Mononuclear cell (primary cell): ENCODE data around the gene FSTL3. TPM values are rescaled to one million over a fixed set of nuclear protein-coding genes. Genes with fewer than 3 reads are reported as not detected.

Source experiments
- H3K27me3 ChIP-seq: 2 replicates; pipeline ENCODE4 v1.6.0; 2011; ENCODE audit warnings: low read length, control low read depth; ENCODE audit not compliant: insufficient read depth
- H3K4me1 ChIP-seq: 2 replicates; pipeline ENCODE4 v1.5.1; 2011; ENCODE audit warnings: mild to moderate bottlenecking, low read length, control low read depth; ENCODE audit not compliant: insufficient read depth
- H3K4me3 ChIP-seq: 2 replicates; pipeline ENCODE4 v1.5.1; 2011; ENCODE audit warnings: mild to moderate bottlenecking, low read length, moderate library complexity
- H3K9me3 ChIP-seq: 2 replicates; pipeline ENCODE4 v1.5.1; 2011; ENCODE audit warnings: low read depth, mild to moderate bottlenecking, control low read depth, low read length
- total RNA-seq: library from RNA; depleted of rRNA; stranded (reverse); fragments of >200 nt; gene quantifications from one replicate; pipeline ENCODE4 v1.2.3, GENCODE V29; 2012

FSTL3 gene
- total RNA-seq, 1 donor, result 0.73 TPM

GRCh38 chr19:641702-642101 is 34.5 kb upstream of the FSTL3 start:
- peaks cover 12% of the 10 kb centered on the region for H3K4me1 ChIP-seq
- no peak overlapping the region for H3K4me3 ChIP-seq
- no peaks in the 10 kb centered on the region for H3K27me3 ChIP-seq
- H3K9me3 ChIP-seq, result no peaks in the 10 kb centered on the region

- Histone ChIP-seq H3K9me3 (no peaks in the 10 kb centered on the region), H3K27me3 (no peaks in the 10 kb centered on the region), H3K4me3 (no peak overlapping the region), H3K4me1 (peaks cover 12% of the 10 kb centered on the region)
Observed at GRCh38 chr19:642767-643727, 33.1 kb upstream of the FSTL3 start.

GRCh38 chr19:643736-644135 is 32.5 kb upstream of the FSTL3 start:
- H3K4me3 ChIP-seq, result no peak overlapping the region
- H3K4me1 ChIP-seq, result peaks cover 7% of the 10 kb centered on the region
- no peaks in the 10 kb centered on the region for H3K9me3 ChIP-seq
- H3K27me3 ChIP-seq, result no peaks in the 10 kb centered on the region

- Histone ChIP-seq H3K9me3 (no peaks in the 10 kb centered on the region), H3K27me3 (no peaks in the 10 kb centered on the region), H3K4me3 (no peak overlapping the region), H3K4me1 (peaks cover 1% of the 10 kb centered on the region)
Observed at GRCh38 chr19:644363-644762, 31.8 kb upstream of the FSTL3 start.

- no peaks in the 10 kb centered on the region for H3K4me1 ChIP-seq
Observed at GRCh38 chr19:644789-645188, 31.4 kb upstream of the FSTL3 start.

GRCh38 chr19:645912-646778 is 30.0 kb upstream of the FSTL3 start:
- Histone ChIP-seq H3K27me3 (no peaks in the 10 kb centered on the region), H3K4me3 (no peak overlapping the region), H3K4me1 (no peaks in the 10 kb centered on the region), H3K9me3 (no peaks in the 10 kb centered on the region)

More at GRCh38 chr19:644789-645188, 31.4 kb upstream of the FSTL3 start:
- H3K4me3 ChIP-seq, result no peak overlapping the region
- no peaks in the 10 kb centered on the region for H3K9me3 ChIP-seq
- no peaks in the 10 kb centered on the region for H3K27me3 ChIP-seq

- Histone ChIP-seq H3K9me3 (no peaks in the 10 kb centered on the region), H3K4me1 (no peaks in the 10 kb centered on the region), H3K4me3 (no peak overlapping the region), H3K27me3 (no peaks in the 10 kb centered on the region)
Observed at GRCh38 chr19:646779-647565, 29.2 kb upstream of the FSTL3 start.

GRCh38 chr19:647566-648284 is 28.5 kb upstream of the FSTL3 start:
- Histone ChIP-seq H3K4me3 (no peak overlapping the region), H3K9me3 (no peaks in the 10 kb centered on the region), H3K27me3 (no peaks in the 10 kb centered on the region), H3K4me1 (no peaks in the 10 kb centered on the region)

- no peaks in the 10 kb centered on the region for H3K4me1 ChIP-seq
- no peaks in the 10 kb centered on the region for H3K27me3 ChIP-seq
- no peak overlapping the region for H3K4me3 ChIP-seq
- no peaks in the 10 kb centered on the region for H3K9me3 ChIP-seq
Observed at GRCh38 chr19:648305-648704, 27.9 kb upstream of the FSTL3 start.

GRCh38 chr19:648904-649801 is 27.0 kb upstream of the FSTL3 start:
- no peak overlapping the region for H3K4me3 ChIP-seq
- H3K4me1 ChIP-seq, result no peaks in the 10 kb centered on the region
- no peaks in the 10 kb centered on the region for H3K9me3 ChIP-seq
- H3K27me3 ChIP-seq, result no peaks in the 10 kb centered on the region

- Histone ChIP-seq H3K27me3 (no peaks in the 10 kb centered on the region), H3K4me1 (no peaks in the 10 kb centered on the region), H3K4me3 (no peak overlapping the region), H3K9me3 (no peaks in the 10 kb centered on the region)
Observed at GRCh38 chr19:650121-650520, 26.1 kb upstream of the FSTL3 start.

GRCh38 chr19:651114-651818 is 24.9 kb upstream of the FSTL3 start:
- Histone ChIP-seq H3K4me3 (no peak overlapping the region), H3K27me3 (no peaks in the 10 kb centered on the region), H3K9me3 (no peaks in the 10 kb centered on the region), H3K4me1 (no peaks in the 10 kb centered on the region)

- H3K4me3 ChIP-seq, result no peak overlapping the region
- H3K4me1 ChIP-seq, result no peaks in the 10 kb centered on the region
- no peaks in the 10 kb centered on the region for H3K9me3 ChIP-seq
- no peaks in the 10 kb centered on the region for H3K27me3 ChIP-seq
Observed at GRCh38 chr19:651991-652390, 24.2 kb upstream of the FSTL3 start.
